ENCODE results near the gene NDUFB5. TPM values are rescaled to one million over a fixed set of nuclear protein-coding genes. Genes with fewer than 3 reads are reported as not detected.

Gene NDUFB5
- total RNA-seq, 2 experiments from 2014 or later: 102 to 110 TPM

GRCh38 chr3:179668429-179668828 is 63.8 kb downstream of the NDUFB5 start:
- Mint-ChIP-seq H3K4me3 (no peak overlapping the region), H3K36me3 (ENCODE audit: low read depth) (no peaks in the 10 kb centered on the region), H3K9me3 (no peaks in the 10 kb centered on the region), H3K27ac (no peak overlapping the region), H3K4me1 (peaks cover 3% of the 10 kb centered on the region), H3K27me3 (no peaks in the 10 kb centered on the region)
- no peak for DNase-seq
- ChIA-PET POLR2A (no interaction called here), CTCF (no interaction called here)

GRCh38 chr3:179670311-179670710 is 65.7 kb downstream of the NDUFB5 start:
- CTCF ChIA-PET: no interaction called here
- no peak overlapping the region for H3K4me3 Mint-ChIP-seq
- POLR2A ChIA-PET: no interaction called here
- no peaks in the 10 kb centered on the region for H3K9me3 Mint-ChIP-seq
- DNase-seq: no peak
- H3K36me3 Mint-ChIP-seq (ENCODE audit: low read depth): no peaks in the 10 kb centered on the region
- H3K4me1 Mint-ChIP-seq: peaks cover 3% of the 10 kb centered on the region
- no peaks in the 10 kb centered on the region for H3K27me3 Mint-ChIP-seq
- H3K27ac Mint-ChIP-seq: no peak overlapping the region

GRCh38 chr3:179671309-179671708 is 66.7 kb downstream of the NDUFB5 start:
- POLR2A ChIA-PET: interaction anchor here (0.7 to 0.9 kb wide), 2 partner anchors 18 to 73 kb away, joined by 3 to 4 read pairs; no protein-coding TSS in a partner anchor

GRCh38 chr3:179671747-179672242 is 67.2 kb downstream of the NDUFB5 start:
- Mint-ChIP-seq H3K4me1 (no peaks in the 10 kb centered on the region), H3K27ac (no peak overlapping the region), H3K27me3 (no peaks in the 10 kb centered on the region), H3K36me3 (ENCODE audit: low read depth) (no peaks in the 10 kb centered on the region), H3K9me3 (no peaks in the 10 kb centered on the region), H3K4me3 (no peak overlapping the region)
- ChIA-PET POLR2A (interaction anchor here (0.7 to 0.9 kb wide), 2 partner anchors 18 to 72 kb away, joined by 3 to 4 read pairs; no protein-coding TSS in a partner anchor), CTCF (no interaction called here)
- DNase-seq: no peak

More at GRCh38 chr3:179671309-179671708, 66.7 kb downstream of the NDUFB5 start:
- Mint-ChIP-seq H3K4me3 (no peak overlapping the region), H3K27me3 (no peaks in the 10 kb centered on the region), H3K4me1 (no peaks in the 10 kb centered on the region), H3K27ac (no peak overlapping the region), H3K36me3 (ENCODE audit: low read depth) (no peaks in the 10 kb centered on the region), H3K9me3 (no peaks in the 10 kb centered on the region)
- no peak for DNase-seq
- CTCF ChIA-PET: no interaction called here

- H3K27me3 Mint-ChIP-seq: no peaks in the 10 kb centered on the region
- no peak overlapping the region for H3K27ac Mint-ChIP-seq
- ChIA-PET CTCF (no interaction called here), POLR2A (no interaction called here)
- H3K4me3 Mint-ChIP-seq: no peak overlapping the region
- H3K9me3 Mint-ChIP-seq: no peaks in the 10 kb centered on the region
- no peaks in the 10 kb centered on the region for H3K36me3 Mint-ChIP-seq (ENCODE audit: low read depth)
- no peaks in the 10 kb centered on the region for H3K4me1 Mint-ChIP-seq
- DNase-seq: no peak
These were observed 68.3 kb downstream of the NDUFB5 start for GRCh38 chr3:179672918-179673317.

- no peaks in the 10 kb centered on the region for H3K36me3 Mint-ChIP-seq (ENCODE audit: low read depth)
- DNase-seq: no peak
- no peaks in the 10 kb centered on the region for H3K27me3 Mint-ChIP-seq
- no peaks in the 10 kb centered on the region for H3K9me3 Mint-ChIP-seq
- no peak overlapping the region for H3K4me3 Mint-ChIP-seq
- no peak overlapping the region for H3K27ac Mint-ChIP-seq
- H3K4me1 Mint-ChIP-seq: no peaks in the 10 kb centered on the region
- ChIA-PET POLR2A (no interaction called here), CTCF (no interaction called here)
These were observed 68.9 kb downstream of the NDUFB5 start for GRCh38 chr3:179673523-179673922.

- CTCF ChIA-PET: no interaction called here
- no peak for DNase-seq
- Mint-ChIP-seq H3K27me3 (no peaks in the 10 kb centered on the region), H3K27ac (no peak overlapping the region), H3K4me3 (no peak overlapping the region), H3K9me3 (no peaks in the 10 kb centered on the region), H3K36me3 (ENCODE audit: low read depth) (no peaks in the 10 kb centered on the region), H3K4me1 (no peaks in the 10 kb centered on the region)
- POLR2A ChIA-PET: no interaction called here
These were observed 71.5 kb downstream of the NDUFB5 start for GRCh38 chr3:179676081-179676480.

Other genes starting within 250 kb of the NDUFB5 start
- 1 to 10 TPM; 6.3 to 7.5 TPM for gene GNB4, start 153.3 kb upstream of the NDUFB5 start, total RNA-seq
- gene ACTL6A, start 41.9 kb upstream of the NDUFB5 start, total RNA-seq: 10 to 100 TPM; 75.1 to 81.3 TPM
- gene MRPL47, start 156 bp upstream of the NDUFB5 start, total RNA-seq: 10 to 100 TPM; 34.8 to 36.0 TPM
- 1 to 10 TPM; 9.4 to 9.6 TPM for gene USP13, start 48.2 kb downstream of the NDUFB5 start, total RNA-seq

Measured in activated CD4-positive, alpha-beta memory T cell treated with anti-CD3 and anti-CD28 coated beads, Interleukin-2, amount 10 ng/mL, durations not matched to agents 7 days and 5 days (primary cell).